ENCODE measurements around the gene SSH3.

SSH3 gene

DNA sequence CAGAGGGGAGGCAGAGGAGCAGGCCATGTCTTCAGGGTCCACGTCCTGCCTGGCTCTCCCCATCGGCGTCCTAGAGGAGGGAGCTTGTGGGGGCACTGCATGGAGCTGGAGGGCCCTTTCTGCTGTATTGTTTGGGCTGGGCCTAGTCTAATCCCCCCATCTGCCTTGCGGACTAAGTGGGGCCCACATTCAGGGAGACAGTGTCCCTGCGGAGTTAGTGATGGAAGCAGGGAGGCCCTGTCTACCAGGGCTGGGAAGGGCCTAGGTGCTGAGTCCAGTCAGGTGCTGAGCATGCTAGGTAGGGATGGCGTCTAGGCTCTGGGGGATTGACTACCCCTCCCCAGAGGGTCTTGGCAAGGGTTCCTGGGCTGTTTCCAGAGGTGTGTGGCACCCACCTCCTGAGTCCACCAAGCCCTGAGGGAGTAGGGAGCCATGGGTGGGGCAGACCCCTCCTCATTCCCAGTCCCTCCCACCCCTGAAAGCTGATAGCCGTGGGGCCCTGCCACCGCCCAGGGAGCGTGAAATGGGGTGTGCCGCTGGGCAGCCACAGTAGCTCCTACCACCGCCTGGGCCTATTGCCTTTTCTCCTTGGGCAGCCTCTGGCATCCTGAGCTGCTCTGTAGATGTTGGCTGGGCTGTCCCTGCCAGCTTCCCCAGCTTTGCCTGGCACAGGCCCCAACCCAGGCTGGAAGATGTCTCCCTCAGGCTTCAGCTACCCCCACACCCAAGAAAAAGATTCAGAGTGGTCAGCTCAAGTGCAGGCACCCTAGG lies 51.9 kb downstream of the SSH3 start:
- Histone ChIP-seq H3K9me3 (ENCODE audit: insufficient read depth, low read depth, low read length) (no peaks in the 10 kb centered on the region), H3K27ac (ENCODE audit: low read depth, low read length) (no peak overlapping the region; the same call in 1 of the 2 replicates), H3K27me3 (ENCODE audit: insufficient read depth, low read length) (no peaks in the 10 kb centered on the region), H3K36me3 (ENCODE audit: insufficient read depth, low read length) (no peaks in the 10 kb centered on the region), H3K9ac (ENCODE audit: low read depth, low read length) (no peak overlapping the region), H3K4me3 (ENCODE audit: low read length) (no peak overlapping the region), H3K4me1 (ENCODE audit: insufficient read depth, low read length) (peaks cover 23% of the 10 kb centered on the region; the same call in 1 of the 2 replicates)
- 91% methylated on average over 11 of the region's 11 CpGs for WGBS

DNA sequence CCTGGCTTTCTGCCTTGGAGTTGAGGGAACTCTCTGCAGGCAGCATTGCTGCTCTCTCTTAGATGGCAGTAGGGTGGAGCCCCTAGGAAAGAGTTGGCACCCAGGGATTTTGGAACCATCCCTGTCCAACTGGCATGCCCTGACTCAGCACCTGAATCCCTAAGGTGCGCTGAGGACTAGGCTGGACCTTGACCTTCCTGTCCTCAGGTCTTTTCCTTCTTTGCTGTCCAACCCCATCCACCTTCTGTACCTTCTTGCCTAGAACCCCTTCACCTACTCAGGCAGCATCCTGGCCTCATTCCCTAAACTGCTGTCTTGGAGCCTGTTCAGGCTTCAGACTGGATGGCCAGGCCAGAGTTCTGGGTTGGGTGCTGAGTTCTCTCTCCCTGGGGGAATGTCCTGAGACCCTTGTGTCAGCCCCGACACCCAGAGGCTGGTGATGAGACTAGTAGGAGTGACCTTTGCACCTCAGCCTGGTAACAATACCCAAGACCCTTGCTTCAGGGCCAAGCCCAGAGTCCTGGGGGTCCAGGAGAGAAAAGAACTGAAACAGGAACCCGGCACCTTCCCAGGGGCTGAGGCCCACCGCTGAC lies 52.6 kb downstream of the SSH3 start:
- no peaks in the 10 kb centered on the region for H3K36me3 ChIP-seq (ENCODE audit: insufficient read depth, low read length)
- no peaks in the 10 kb centered on the region for H3K9me3 ChIP-seq (ENCODE audit: insufficient read depth, low read depth, low read length)
- 66% methylated on average over 3 of the region's 4 CpGs for WGBS
- H3K9ac ChIP-seq (ENCODE audit: low read depth, low read length) = no peak overlapping the region
- no peak overlapping the region for H3K4me3 ChIP-seq (ENCODE audit: low read length)
- H3K27me3 ChIP-seq (ENCODE audit: insufficient read depth, low read length) = no peaks in the 10 kb centered on the region
- no peak overlapping the region for H3K27ac ChIP-seq (ENCODE audit: low read depth, low read length)
- peaks cover 23% of the 10 kb centered on the region; the same call in 1 of the 2 replicates for H3K4me1 ChIP-seq (ENCODE audit: insufficient read depth, low read length)

DNA sequence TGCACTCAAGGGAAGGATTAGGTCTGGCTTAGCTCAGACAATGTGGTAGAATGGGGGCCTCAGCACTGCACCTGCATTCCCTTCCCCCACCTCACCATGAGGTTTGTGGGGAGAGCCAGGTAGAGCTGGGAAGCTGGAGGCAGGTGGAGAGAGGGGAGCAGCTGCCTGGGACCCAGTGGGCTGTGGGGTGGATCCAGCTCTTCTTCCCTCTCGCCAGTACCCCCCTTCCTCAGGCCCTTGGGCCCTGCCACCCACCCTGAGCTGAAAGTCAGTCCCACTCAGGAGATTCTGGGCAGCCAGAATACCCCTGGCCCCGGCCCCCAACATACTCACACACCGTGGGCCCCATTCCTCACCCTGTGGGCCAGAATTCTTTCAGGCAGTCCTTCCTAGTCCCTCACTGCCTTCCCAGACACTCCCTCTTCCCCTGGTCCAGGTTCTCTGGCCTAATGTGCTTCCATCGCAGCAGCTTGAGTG lies 53.1 kb downstream of the SSH3 start:
- Histone ChIP-seq H3K27ac (ENCODE audit: low read depth, low read length) (no peak overlapping the region), H3K4me3 (ENCODE audit: low read length) (no peak overlapping the region), H3K4me1 (ENCODE audit: insufficient read depth, low read length) (peaks cover 23% of the 10 kb centered on the region; the same call in 1 of the 2 replicates), H3K36me3 (ENCODE audit: insufficient read depth, low read length) (no peaks in the 10 kb centered on the region), H3K27me3 (ENCODE audit: insufficient read depth, low read length) (no peaks in the 10 kb centered on the region), H3K9me3 (ENCODE audit: insufficient read depth, low read depth, low read length) (no peaks in the 10 kb centered on the region), H3K9ac (ENCODE audit: low read depth, low read length) (no peak overlapping the region)
- WGBS = 42% methylated on average over 4 of the region's 4 CpGs

DNA sequence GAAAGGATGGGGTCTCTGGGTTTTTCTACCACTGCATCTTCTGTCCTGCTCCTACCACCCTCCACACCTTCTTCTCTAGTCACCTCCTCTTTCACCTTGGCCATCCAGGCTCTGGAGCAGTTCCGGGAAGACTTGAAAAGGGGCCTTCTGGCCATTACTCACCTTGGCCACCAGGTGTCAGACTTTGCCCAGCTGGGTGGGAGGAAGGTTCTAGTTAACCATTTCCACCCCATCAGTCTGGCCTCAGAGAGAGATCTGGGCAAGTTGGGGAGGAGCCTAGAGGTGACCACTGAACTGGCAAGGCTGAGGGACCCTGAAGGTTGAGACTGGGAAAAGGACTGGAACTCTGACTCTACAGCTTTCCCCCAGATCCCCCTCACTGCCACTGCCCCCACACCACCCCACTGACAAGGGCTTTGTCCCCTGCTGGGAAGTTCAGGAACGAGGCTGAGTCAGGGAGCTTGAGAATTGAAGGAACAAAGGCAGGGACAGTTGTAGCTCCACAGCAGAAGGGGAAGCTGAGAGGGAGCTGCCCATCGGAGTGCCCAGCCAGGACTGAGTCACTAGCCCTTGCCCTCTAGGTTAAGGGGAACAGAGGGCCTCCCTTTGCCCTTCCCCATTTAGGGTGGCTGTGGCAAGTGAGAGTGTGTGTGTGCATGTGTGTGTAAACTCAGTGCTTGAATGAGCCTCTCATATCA lies 53.7 kb downstream of the SSH3 start:
- Histone ChIP-seq H3K9ac (ENCODE audit: low read depth, low read length) (no peak overlapping the region; the same call in 1 of the 2 replicates), H3K4me3 (ENCODE audit: low read length) (no peak overlapping the region), H3K4me1 (ENCODE audit: insufficient read depth, low read length) (peaks cover 23% of the 10 kb centered on the region; the same call in 1 of the 2 replicates), H3K27me3 (ENCODE audit: insufficient read depth, low read length) (no peaks in the 10 kb centered on the region), H3K9me3 (ENCODE audit: insufficient read depth, low read depth, low read length) (no peaks in the 10 kb centered on the region), H3K27ac (ENCODE audit: low read depth, low read length) (no peak overlapping the region), H3K36me3 (ENCODE audit: insufficient read depth, low read length) (no peaks in the 10 kb centered on the region)
- 10% methylated on average over 3 of the region's 3 CpGs for WGBS

DNA sequence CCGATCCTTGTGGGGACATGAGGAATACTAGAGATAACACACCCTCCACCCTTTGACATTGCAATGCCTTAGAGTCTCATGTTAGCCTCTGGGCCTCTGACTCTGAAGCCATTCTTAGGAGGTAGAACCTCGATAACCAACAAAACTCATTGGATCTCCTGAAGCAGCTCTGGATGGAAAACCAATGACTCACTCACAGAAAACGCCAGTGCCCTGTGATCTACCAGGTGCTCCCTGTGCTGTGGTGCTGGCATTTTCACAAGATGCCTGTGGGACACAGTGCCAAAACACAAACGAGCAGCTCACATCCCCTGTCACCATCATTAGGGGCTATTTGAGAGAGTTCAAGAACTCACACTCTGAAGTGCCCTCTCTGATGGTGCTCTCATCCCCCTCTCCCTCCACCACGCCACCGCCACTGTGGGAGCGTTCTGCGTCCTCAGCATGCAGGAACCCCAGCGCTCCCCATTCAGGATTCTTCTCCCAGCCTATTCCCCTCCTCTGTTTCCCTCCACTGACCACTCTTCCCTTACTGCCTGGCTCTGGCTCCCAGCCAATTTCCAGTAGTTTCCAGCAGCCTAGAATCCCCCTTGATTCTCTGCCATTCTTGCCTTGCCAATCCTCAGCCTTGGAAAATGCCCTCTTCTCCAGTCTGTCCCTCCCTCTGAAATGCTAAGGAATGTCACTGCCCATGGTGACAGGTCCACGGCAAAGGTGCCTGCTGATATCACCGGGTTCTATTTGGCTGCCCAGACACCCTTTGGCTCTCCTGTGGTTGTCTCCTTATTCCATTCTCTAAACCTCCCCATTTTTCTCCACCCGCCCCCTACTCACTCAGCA lies 54.7 kb downstream of the SSH3 start:
- Histone ChIP-seq H3K4me3 (ENCODE audit: low read length) (no peak overlapping the region), H3K4me1 (ENCODE audit: insufficient read depth, low read length) (peaks cover 19% of the 10 kb centered on the region; the same call in 1 of the 2 replicates), H3K9ac (ENCODE audit: low read depth, low read length) (no peak overlapping the region), H3K27me3 (ENCODE audit: insufficient read depth, low read length) (no peaks in the 10 kb centered on the region), H3K9me3 (ENCODE audit: insufficient read depth, low read depth, low read length) (no peaks in the 10 kb centered on the region), H3K27ac (ENCODE audit: low read depth, low read length) (no peak overlapping the region), H3K36me3 (ENCODE audit: insufficient read depth, low read length) (no peaks in the 10 kb centered on the region)
- WGBS = 85% methylated on average over 12 of the region's 12 CpGs
